Testis (tissue), 2 donors: ENCODE data around the gene TCP1.

Experiments
- CTCF ChIP-seq, 3 experiments: fragments of 450-650 bp in 2 of 3; fragments of 200-600 bp in 1 of 3; sonication (generic) in 1 of 3; IDR thresholded peaks; one replicate each; pipeline ENCODE4 v1.5.1; 2016 to 2019; ENCODE audit warnings: antibody characterized with exemption in 3 of 3, mild to moderate bottlenecking in 2 of 3, moderate library complexity in 1 of 3
- POLR2A ChIP-seq: fragments of 450-650 bp; IDR thresholded peaks from one replicate; pipeline ENCODE4 v1.6.1; 2017; ENCODE audit warnings: antibody characterized with exemption, mild to moderate bottlenecking, moderate library complexity

GRCh38 chr6:159761129-159761872, 28.1 kb downstream of the TCP1 start:
- TF ChIP-seq CTCF (IDR thresholded peaks at IDR 0.05): no peak
- no peak for TF ChIP-seq POLR2A
